Keratinocyte (primary cell): Measurements from ENCODE around the gene FZD2. TPM values are rescaled to one million over a fixed set of nuclear protein-coding genes. Genes with fewer than 3 reads are reported as not detected.

ENCODE experiments used
- DNase-seq: peaks from one replicate; pipeline ENCODE4 v3.0.0-alpha.2; 2011; ENCODE audit warnings: low read depth, missing footprints, low spot score
- FAIRE-seq: peaks from 2 replicates; lab custom pipeline; 2011; peaks lifted over from hg19 to GRCh38; lab: Jason Lieb, UNC
- H2AFZ ChIP-seq: 2 replicates; pipeline ENCODE4 v1.6.0; 2012; ENCODE audit warnings: low read length, control low read depth, inconsistent platforms; ENCODE audit not compliant: control insufficient read depth
- H3K27ac ChIP-seq: 2 replicates; pipeline ENCODE4 v1.5.1; 2011; ENCODE audit warnings: low read length; ENCODE audit not compliant: control insufficient read depth, insufficient read depth
- H3K27me3 ChIP-seq: 3 replicates; pipeline ENCODE4 v1.6.0; 2011; ENCODE audit warnings: low read length; ENCODE audit not compliant: control insufficient read depth, insufficient read depth; ENCODE audit errors: extremely low read depth
- H3K36me3 ChIP-seq, 2 experiments: 2 replicates in 1 of 2; 3 replicates in 1 of 2; pipeline ENCODE4 v1.5.1; 2011; ENCODE audit warnings: low read length in 2 of 2, mild to moderate bottlenecking in 1 of 2; ENCODE audit not compliant: control insufficient read depth in 2 of 2, insufficient read depth in 2 of 2; ENCODE audit errors: extremely low read depth in 1 of 2
- H3K4me1 ChIP-seq: 3 replicates; pipeline ENCODE4 v1.5.1; 2011; ENCODE audit warnings: low read length; ENCODE audit not compliant: control insufficient read depth, insufficient read depth; ENCODE audit errors: extremely low read depth
- H3K4me2 ChIP-seq: 3 replicates; pipeline ENCODE4 v1.6.0; 2011; ENCODE audit warnings: low read depth, low read length; ENCODE audit not compliant: control insufficient read depth, insufficient read depth; ENCODE audit errors: extremely low read depth
- H3K4me3 ChIP-seq, 3 experiments: fragments of 200-600 bp in 1 of 3; sonication (generic) in 1 of 3; 2 replicates in 2 of 3; 3 replicates in 1 of 3; pipeline ENCODE4 v1.5.1; 2011 to 2016; ENCODE audit warnings: low read length in 3 of 3, mild to moderate bottlenecking in 3 of 3, control low read depth in 2 of 3, inconsistent platforms in 1 of 3, low read depth in 1 of 3, mixed read lengths in 1 of 3, mixed run types in 1 of 3, moderate library complexity in 1 of 3; ENCODE audit not compliant: control insufficient read depth in 2 of 3, insufficient read depth in 2 of 3; ENCODE audit errors: extremely low read depth in 1 of 3
- H3K79me2 ChIP-seq: 2 replicates; pipeline ENCODE4 v1.6.0; 2012; ENCODE audit warnings: low read length; ENCODE audit not compliant: control insufficient read depth, insufficient read depth
- H3K9ac ChIP-seq: 3 replicates; pipeline ENCODE4 v1.6.0; 2011; ENCODE audit warnings: low read length; ENCODE audit not compliant: control insufficient read depth, insufficient read depth; ENCODE audit errors: extremely low read depth
- H3K9me1 ChIP-seq: 3 replicates; pipeline ENCODE4 v1.6.0; 2011; ENCODE audit warnings: low read length; ENCODE audit not compliant: control insufficient read depth, insufficient read depth; ENCODE audit errors: extremely low read depth
- H3K9me3 ChIP-seq: 2 replicates; pipeline ENCODE4 v1.5.1; 2012; ENCODE audit warnings: low read depth, low read length; ENCODE audit not compliant: control insufficient read depth
- H4K20me1 ChIP-seq: 3 replicates; pipeline ENCODE4 v1.6.0; 2011; ENCODE audit warnings: low read length; ENCODE audit not compliant: control insufficient read depth, insufficient read depth; ENCODE audit errors: extremely low read depth
- EZH2 ChIP-seq: IDR thresholded peaks from one replicate; pipeline ENCODE4 v1.6.1; 2012; ENCODE audit warnings: inconsistent platforms, mild to moderate bottlenecking, low read length, moderate library complexity
- dilution Hi-C: fragments of 300-500 bp; cut with MboI; formaldehyde crosslinking; loops from one replicate; pipeline ENCODE4 v1.7.0; 2020; ENCODE audit warnings: low sequenced_read_pairs; ENCODE audit not compliant: extremely low pct_ligation_motif_present
- polyA plus RNA-seq, 5 experiments: library from polyadenylated mRNA; depleted of rRNA in 3 of 5; stranded (reverse) in 3 of 5; stranded (forward) in 1 of 5; unstranded in 1 of 5; fragments of >200 nt; gene quantifications; 1 replicate in 1 of 5; 2 replicates in 3 of 5; 3 replicates in 1 of 5; pipeline versions ENCODE4 v1.2.1 to v1.2.3, GENCODE V29; 2011 to 2012; ENCODE audit warnings: missing spikeins in 2 of 5, low read depth in 1 of 5, low replicate concordance in 1 of 5
- TF ChIP-seq, protein P1 (sequence below), 3 experiments: IDR thresholded peaks in 1 of 3; conservative IDR thresholded peaks in 1 of 3; optimal IDR thresholded peaks in 1 of 3; 2 replicates in 2 of 3; 3 replicates in 1 of 3; pipeline versions ENCODE3 to v1.5.1; 2011; ENCODE audit warnings: low read length in 3 of 3, mild to moderate bottlenecking in 3 of 3, moderate library complexity in 2 of 3, control low read depth in 1 of 3, inconsistent platforms in 1 of 3; ENCODE audit not compliant: insufficient read depth in 2 of 3; ENCODE audit errors: extremely low read depth in 1 of 3

FZD2 gene
- polyA plus RNA-seq, 1 donor (not counting 4 experiments of a cell fraction or from before 2014, with no cell fraction given), result 2.6 TPM

- no peak overlapping the region for H3K27ac ChIP-seq
- H3K9me3 ChIP-seq, result no peaks in the 10 kb centered on the region
- no peaks in the 10 kb centered on the region for H3K9me1 ChIP-seq
- H3K4me3 ChIP-seq, result no peak overlapping the region
- H3K4me2 ChIP-seq, result no peak overlapping the region
- DNase-seq (no peak), FAIRE-seq (no peak)
- TF ChIP-seq EZH2, result no peak
- TF ChIP-seq, protein P1, sequence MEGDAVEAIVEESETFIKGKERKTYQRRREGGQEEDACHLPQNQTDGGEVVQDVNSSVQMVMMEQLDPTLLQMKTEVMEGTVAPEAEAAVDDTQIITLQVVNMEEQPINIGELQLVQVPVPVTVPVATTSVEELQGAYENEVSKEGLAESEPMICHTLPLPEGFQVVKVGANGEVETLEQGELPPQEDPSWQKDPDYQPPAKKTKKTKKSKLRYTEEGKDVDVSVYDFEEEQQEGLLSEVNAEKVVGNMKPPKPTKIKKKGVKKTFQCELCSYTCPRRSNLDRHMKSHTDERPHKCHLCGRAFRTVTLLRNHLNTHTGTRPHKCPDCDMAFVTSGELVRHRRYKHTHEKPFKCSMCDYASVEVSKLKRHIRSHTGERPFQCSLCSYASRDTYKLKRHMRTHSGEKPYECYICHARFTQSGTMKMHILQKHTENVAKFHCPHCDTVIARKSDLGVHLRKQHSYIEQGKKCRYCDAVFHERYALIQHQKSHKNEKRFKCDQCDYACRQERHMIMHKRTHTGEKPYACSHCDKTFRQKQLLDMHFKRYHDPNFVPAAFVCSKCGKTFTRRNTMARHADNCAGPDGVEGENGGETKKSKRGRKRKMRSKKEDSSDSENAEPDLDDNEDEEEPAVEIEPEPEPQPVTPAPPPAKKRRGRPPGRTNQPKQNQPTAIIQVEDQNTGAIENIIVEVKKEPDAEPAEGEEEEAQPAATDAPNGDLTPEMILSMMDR (optimal IDR thresholded peaks at IDR 0.05 in 1 of 3, IDR thresholded peaks at IDR 0.05 in 1 of 3, conservative IDR thresholded peaks at IDR 0.05 in 1 of 3; ENCODE audit: extremely low read depth in 1 of 3, insufficient read depth in 2 of 3, low read length in 3 of 3), result no peak
- peaks cover 9% of the 10 kb centered on the region for H3K27me3 ChIP-seq
- H3K79me2 ChIP-seq, result no peaks in the 10 kb centered on the region
- H3K4me1 ChIP-seq, result no peaks in the 10 kb centered on the region
- no peak overlapping the region for H3K9ac ChIP-seq
- no peaks in the 10 kb centered on the region for H3K36me3 ChIP-seq
- H4K20me1 ChIP-seq, result no peaks in the 10 kb centered on the region
- dilution Hi-C loops, result no loop called here
- H2AFZ ChIP-seq, result no peak overlapping the region
These were observed 49.4 kb downstream of the FZD2 start for GRCh38 chr17:44606658-44607057.

DNA sequence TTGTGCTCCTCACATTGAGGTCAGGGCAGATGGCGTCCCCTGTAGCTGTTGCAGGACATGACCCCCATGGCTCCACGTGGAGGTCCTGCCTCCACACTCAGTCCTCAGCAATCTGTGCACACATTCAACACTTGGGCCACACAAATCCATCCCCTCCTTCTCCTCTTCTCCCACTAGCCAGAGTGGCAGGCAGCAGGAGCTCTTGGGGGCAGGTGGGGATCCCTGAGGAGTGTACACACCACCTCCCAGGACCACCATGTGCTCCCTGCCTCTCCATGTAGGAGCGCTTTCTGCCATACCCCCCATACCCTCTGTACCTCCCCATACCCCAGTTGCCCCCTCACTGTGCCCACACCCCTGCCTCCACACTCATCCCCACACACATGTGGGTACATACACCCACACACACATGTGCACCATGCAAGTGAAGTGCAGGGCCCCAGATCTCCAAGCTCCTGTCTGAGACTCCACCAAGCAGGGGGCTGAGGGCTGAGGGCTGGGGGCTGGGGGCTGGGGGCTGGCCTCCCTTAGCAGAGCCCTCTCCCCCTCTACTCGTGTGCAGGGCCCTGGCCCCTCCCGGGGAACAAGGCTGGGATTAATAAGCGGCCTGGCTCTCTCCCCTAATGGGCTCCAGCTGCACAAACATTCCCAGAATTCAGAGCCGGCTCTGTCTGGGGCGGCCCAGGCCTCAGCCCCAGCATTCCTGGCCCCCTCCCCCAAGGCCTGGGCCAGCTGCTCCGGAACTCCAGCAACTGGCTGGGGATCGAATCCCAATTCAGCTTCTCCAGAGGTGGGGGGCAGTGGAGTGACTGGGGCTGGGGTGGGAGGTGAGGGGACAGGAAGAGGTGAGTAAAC, 50.8 kb downstream of the FZD2 start:
- no peak overlapping the region for H2AFZ ChIP-seq
- H3K27ac ChIP-seq, result no peak overlapping the region
- no peak for FAIRE-seq

More for the DNA sequence above, 50.8 kb downstream of the FZD2 start:
- dilution Hi-C loops, result no loop called here
- Histone ChIP-seq H3K9ac (no peak overlapping the region), H3K4me1 (no peaks in the 10 kb centered on the region), H3K79me2 (no peaks in the 10 kb centered on the region), H3K27me3 (peaks cover 9% of the 10 kb centered on the region), H3K9me1 (no peaks in the 10 kb centered on the region), H3K9me3 (no peaks in the 10 kb centered on the region), H3K4me2 (no peak overlapping the region), H3K36me3 (no peaks in the 10 kb centered on the region), H3K4me3 (no peak overlapping the region), H4K20me1 (no peaks in the 10 kb centered on the region)
- DNase-seq, result no peak
- TF ChIP-seq EZH2, result no peak
- TF ChIP-seq, protein P1 (optimal IDR thresholded peaks at IDR 0.05 in 1 of 3, IDR thresholded peaks at IDR 0.05 in 1 of 3, conservative IDR thresholded peaks at IDR 0.05 in 1 of 3; ENCODE audit: extremely low read depth in 1 of 3, insufficient read depth in 2 of 3, low read length in 3 of 3), result no peak
